Stimulated activated naive CD4-positive, alpha-beta T cell treated with Interleukin-2 at 50 U/mL for 16 hours (primary cell): ENCODE results near the gene PIAS2.

Source experiments
- DNase-seq: peaks from one replicate; lab custom pipeline; 2025; lab: John Stamatoyannopoulos, UW

The PIAS2 gene

GRCh38 chr18:46756559-46757201 is 160.6 kb downstream of the PIAS2 start, which contains the start of gene ST8SIA5:
Gene ST8SIA5 (minus strand): TSS chr18:46757053. CDS start chr18:46756508, 545 bp downstream.
- no peak for DNase-seq

- no peak for DNase-seq
Observed at GRCh38 chr18:46756025-46756558, 161.2 kb downstream of the PIAS2 start.

- DNase-seq: no peak
Observed at GRCh38 chr18:46755315-46756024, 161.8 kb downstream of the PIAS2 start.

GRCh38 chr18:46754661-46755292 is 162.5 kb downstream of the PIAS2 start:
- no peak for DNase-seq

GRCh38 chr18:46754188-46754587 is 163.1 kb downstream of the PIAS2 start:
- DNase-seq: no peak
